GM12878 (cell line): ENCODE data around the gene NPVF. TPM values are rescaled to one million over a fixed set of nuclear protein-coding genes. Genes with fewer than 3 reads are reported as not detected.

Experiments
- ATAC-seq: fragments of 200-7000 bp; cut with Tn5 transposase; 3 replicates; pipeline ENCODE4 v1.9.1; 2020; ENCODE audit warnings: mild to moderate bottlenecking, moderate library complexity
- BruUV-seq: library from RNA; stranded (reverse); fragments of 400-500 nt; replicated peaks from 2 replicates; lab custom pipeline; 2021; lab: Mats Ljungman, UMichigan
- CTCF ChIA-PET: fragments of 300-600 bp; sonication (Branson Sonifier 250); formaldehyde crosslinking; extraction: SDS; loops from one replicate; lab custom pipeline; 2021; ENCODE audit warnings: inconsistent platforms; lab: Yijun Ruan, JAX
- POLR2A ChIA-PET: fragments of 350-600 bp; formaldehyde crosslinking; extraction: SDS; loops from one replicate; lab custom pipeline; 2021; ENCODE audit warnings: inconsistent platforms; lab: Charles Lee
- RAD21 ChIA-PET: fragments of 300-600 bp; sonication (Branson Sonifier 250); formaldehyde crosslinking; loops from one replicate; lab custom pipeline; 2023; ENCODE audit warnings: antibody characterized with exemption; ENCODE audit not compliant: unreplicated experiment; lab: Charles Lee
- SMC1A ChIA-PET: fragments of 300-600 bp; sonication (Branson Sonifier 250); formaldehyde crosslinking; loops from one replicate; lab custom pipeline; 2023; ENCODE audit not compliant: unreplicated experiment, uncharacterized antibody; lab: Charles Lee
- DNase-seq: peaks from one replicate; pipeline ENCODE4 v3.0.0-alpha.2; 2011; ENCODE audit warnings: low read depth, low spot score
- FAIRE-seq: peaks from 3 replicates; lab custom pipeline; 2011; peaks lifted over from hg19 to GRCh38; lab: Jason Lieb, UNC
- H2AFZ ChIP-seq: 2 replicates; pipeline ENCODE4 v1.6.0; 2011; ENCODE audit warnings: low read depth, low read length, control low read depth; ENCODE audit not compliant: control insufficient read depth
- H3K27ac ChIP-seq: 2 replicates; pipeline ENCODE4 v1.5.1; 2011; ENCODE audit warnings: control low read depth; ENCODE audit not compliant: control insufficient read depth, insufficient read depth
- H3K27me3 ChIP-seq, 2 experiments: replicated peaks in 1 of 2; 2 replicates each; pipeline versions ENCODE4 v1.6.0 to v1.6.1; 2011; ENCODE audit warnings: low read length in 1 of 2; ENCODE audit not compliant: control insufficient read depth in 2 of 2, insufficient read depth in 2 of 2
- H3K36me3 ChIP-seq, 2 experiments: 2 replicates each; pipeline ENCODE4 v1.5.1; 2011; ENCODE audit warnings: low read length in 1 of 2; ENCODE audit not compliant: control insufficient read depth in 2 of 2, insufficient read depth in 2 of 2
- H3K4me1 ChIP-seq: 2 replicates; pipeline ENCODE4 v1.6.1; 2011; ENCODE audit warnings: mild to moderate bottlenecking, low read length, moderate library complexity, mixed read lengths; ENCODE audit not compliant: control insufficient read depth, insufficient read depth
- H3K4me2 ChIP-seq: 2 replicates; pipeline ENCODE4 v1.6.0; 2011; ENCODE audit warnings: control low read depth; ENCODE audit not compliant: control insufficient read depth, insufficient read depth
- H3K4me3 ChIP-seq: fragments of 200-600 bp; sonication (generic); 2 replicates; pipeline ENCODE4 v1.5.1; 2016
- H3K79me2 ChIP-seq: 2 replicates; pipeline ENCODE4 v1.6.0; 2011; ENCODE audit warnings: low read length; ENCODE audit not compliant: control insufficient read depth, insufficient read depth
- H3K9ac ChIP-seq: 2 replicates; pipeline ENCODE4 v1.8.0; 2011; ENCODE audit warnings: low read length, control low read depth, mixed read lengths; ENCODE audit not compliant: control insufficient read depth, insufficient read depth
- H3K9me3 ChIP-seq: replicated peaks from 3 replicates; pipeline ENCODE4 v1.5.1; 2011; ENCODE audit warnings: mild to moderate bottlenecking, low read length; ENCODE audit not compliant: control insufficient read depth, insufficient read depth
- H4K20me1 ChIP-seq: 2 replicates; pipeline ENCODE4 v1.6.0; 2011; ENCODE audit not compliant: control insufficient read depth, insufficient read depth
- ASH2L ChIP-seq: fragments of 300-600, 200-600 bp; sonication (generic); IDR thresholded peaks from 2 replicates; pipeline ENCODE4 v1.6.1; 2017; ENCODE audit warnings: low read depth, mild to moderate bottlenecking, borderline replicate concordance
- BRCA1 ChIP-seq: IDR thresholded peaks from 2 replicates; pipeline ENCODE4 v1.6.1; 2011; ENCODE audit warnings: low read depth, low read length, improper control_type of control experiment
- GABPA ChIP-seq: IDR thresholded peaks from 2 replicates; pipeline ENCODE4 v1.6.1; 2014; ENCODE audit warnings: antibody characterized with exemption, low read depth, mild to moderate bottlenecking, inconsistent platforms
- HDAC2 ChIP-seq: fragments of 200-600 bp; sonication (generic); IDR thresholded peaks from 2 replicates; pipeline ENCODE4 v1.6.1; 2017
- IKZF2 ChIP-seq, 2 experiments: fragments of 450-650 bp; IDR thresholded peaks; 2 replicates each; pipeline ENCODE4 v1.6.1; 2017; ENCODE audit warnings: mild to moderate bottlenecking in 2 of 2, moderate library complexity in 2 of 2
- KAT2A ChIP-seq: conservative IDR thresholded peaks from 2 replicates; pipeline ENCODE4 v1.6.1; 2011; ENCODE audit warnings: low read depth, low read length; ENCODE audit not compliant: control insufficient read depth
- SUPT20H ChIP-seq: IDR thresholded peaks from 2 replicates; pipeline ENCODE4 v1.6.1; 2011; ENCODE audit warnings: low read depth, mild to moderate bottlenecking, low read length, moderate library complexity, borderline replicate concordance; ENCODE audit not compliant: control insufficient read depth
- YBX1 ChIP-seq: fragments of 450-650 bp; IDR thresholded peaks from 2 replicates; pipeline ENCODE4 v1.6.1; 2016; ENCODE audit warnings: antibody characterized with exemption
- ZBTB4 ChIP-seq: fragments of 450-650 bp; formaldehyde crosslinking; IDR thresholded peaks from 2 replicates; pipeline ENCODE4 v1.4.0; 2022; ENCODE audit warnings: mild to moderate bottlenecking, moderate library complexity
- WGBS: methylation state at CpG from one replicate; pipeline ENCODE4 v1.1.6; 2016; ENCODE audit warnings: low lambda C conversion rate; ENCODE audit not compliant: insufficient replicate concordance, insufficient coverage; ENCODE audit errors: missing lambda C conversion rate; 5-methylcytosine and 5-hydroxymethylcytosine counted together
- in situ Hi-C: fragments of 300-500 bp; cut with MboI; formaldehyde crosslinking; loops from 9 replicates; pipeline ENCODE4 v1.14.3; 2018; ENCODE audit warnings: mixed read lengths
- intact Hi-C: fragments of 100-400 bp; cut with micrococcal nuclease; formaldehyde crosslinking; loops from one replicate; pipeline ENCODE4 v1.14.2; 2022; ENCODE audit not compliant: unreplicated experiment
- polyA plus RNA-seq, 11 experiments: library from polyadenylated mRNA; depleted of rRNA in 4 of 11; unstranded in 6 of 11; stranded (reverse) in 5 of 11; fragments of >200 nt; fragmentation: Nextera tagmentation in 4 of 11; fragmentation: Illumina TruSeq in 1 of 11; extraction: Ambion mirVana in 4 of 11; extraction: Trizol in 1 of 11; gene quantifications; 1 replicate in 1 of 11; 2 replicates in 10 of 11; pipeline versions ENCODE4 v1.2.1 to v1.2.3, GENCODE V29; 2011 to 2016; ENCODE audit warnings: inconsistent platforms in 2 of 11, missing spikeins in 2 of 11, low read depth in 1 of 11
- total RNA-seq, 4 experiments: library from RNA; depleted of rRNA in 3 of 4; stranded (reverse); fragments of >200 nt in 3 of 4; fragmentation: Illumina TruSeq in 1 of 4; extraction: Trizol in 1 of 4; gene quantifications; 2 replicates each; pipeline versions ENCODE4 v1.2.1 to v1.2.3, GENCODE V29; 2013 to 2021

The NPVF gene
- total and polyA plus RNA-seq, 10 of the 15 experiments (the other 5 are each of a cell fraction or from before 2014, with no cell fraction given): not detected

DNA sequence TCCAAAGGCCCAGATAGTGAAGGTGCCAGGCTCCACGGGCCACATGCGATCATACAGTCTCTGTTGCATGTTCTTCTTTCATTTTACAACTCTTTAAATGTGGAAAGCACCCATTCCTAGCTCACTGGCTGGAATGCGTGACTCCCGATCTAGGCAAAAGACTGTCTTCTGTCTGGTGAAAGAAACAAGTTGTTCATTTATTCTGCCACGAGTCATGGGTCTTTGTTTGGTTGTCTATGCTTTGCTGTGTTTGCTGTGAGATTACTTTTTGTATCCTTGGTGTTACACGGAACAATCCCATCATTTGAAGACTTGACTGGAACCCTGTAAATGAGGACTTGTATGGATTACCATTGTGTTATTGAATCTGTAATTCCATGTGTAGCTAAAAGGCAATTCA is 41.9 kb downstream of the NPVF start:
- no peak for ATAC-seq
- SMC1A ChIA-PET: no interaction called here
- FAIRE-seq: no peak
- no TSS peak for BruUV-seq
- Histone ChIP-seq H4K20me1 (no peaks in the 10 kb centered on the region), H2AFZ (no peak overlapping the region), H3K27ac (no peak overlapping the region), H3K36me3 (no peaks in the 10 kb centered on the region), H3K27me3 (no peaks in the 10 kb centered on the region), H3K4me3 (no peak overlapping the region)
- intact Hi-C loops: no loop called here
- TF ChIP-seq HDAC2 (no peak), SUPT20H (no peak), BRCA1 (no peak), GABPA (no peak), IKZF2 (IDR thresholded peaks at IDR 0.05) (no peak), KAT2A (no peak), ZBTB4 (no peak), YBX1 (no peak), ASH2L (no peak)
- TF ChIP-seq, all 136 proteins: peak for 0
- WGBS: 56% methylated on average over 6 of the region's 6 CpGs
- H3K4me1 ChIP-seq: no peaks in the 10 kb centered on the region
- H3K79me2 ChIP-seq: no peaks in the 10 kb centered on the region
- ChIA-PET POLR2A (interaction anchor here (1.0 kb wide), 1 partner anchor 31 kb away, joined by 3 read pairs; no protein-coding TSS in a partner anchor), CTCF (interaction anchor here (0.6 to 2.3 kb wide), 2 partner anchors 31 to 93 kb away, joined by 3 to 10 read pairs; no protein-coding TSS in a partner anchor), RAD21 (no interaction called here)
- no peak overlapping the region for H3K4me2 ChIP-seq
- H3K9me3 ChIP-seq: no peaks in the 10 kb centered on the region
- in situ Hi-C loops: no loop called here
- DNase-seq: no peak
- H3K9ac ChIP-seq: no peak overlapping the region
